ENCODE data around the gene USB1.

Gene USB1

DNA sequence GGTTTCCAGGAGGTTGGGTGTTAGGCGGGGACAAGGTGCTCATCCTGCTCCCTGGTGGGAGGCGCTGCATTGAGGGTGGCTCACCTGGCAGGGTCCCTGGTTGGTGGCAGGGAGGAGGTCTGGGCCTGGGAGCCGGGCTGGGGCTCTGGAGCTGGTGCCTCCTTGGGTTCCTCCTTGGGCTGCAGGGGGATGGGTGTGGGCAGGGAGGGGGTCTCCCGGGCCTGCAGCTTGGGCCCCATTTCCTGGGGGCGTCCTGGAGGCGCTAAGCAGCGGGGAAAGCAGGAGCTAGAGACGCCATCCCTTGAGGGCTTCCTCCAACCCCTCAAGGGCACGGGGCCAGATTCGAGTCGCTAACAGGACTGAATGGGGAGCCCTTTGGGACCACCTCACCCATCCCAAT is 41.4 kb upstream of the USB1 start:
- H3K27ac ChIP-seq (ENCODE audit: low read length): no peak overlapping the region
- no peaks in the 10 kb centered on the region for H3K27me3 ChIP-seq (ENCODE audit: control insufficient read depth in 1 of 2, insufficient read depth in 2 of 2, low read length in 2 of 2)
- H3K4me1 ChIP-seq (ENCODE audit: control insufficient read depth, insufficient read depth, low read length): no peaks in the 10 kb centered on the region
- H3K9ac ChIP-seq (ENCODE audit: low read length in 2 of 2): no peak overlapping the region
- H3K4me3 ChIP-seq (ENCODE audit: low read length in 2 of 2): no peak overlapping the region
- no peaks in the 10 kb centered on the region for H3K36me3 ChIP-seq (ENCODE audit: control insufficient read depth in 2 of 2, insufficient read depth in 2 of 2, low read length in 2 of 2)
- no peaks in the 10 kb centered on the region for H3K9me3 ChIP-seq (ENCODE audit: control insufficient read depth in 2 of 2, low read length in 2 of 2)

DNA sequence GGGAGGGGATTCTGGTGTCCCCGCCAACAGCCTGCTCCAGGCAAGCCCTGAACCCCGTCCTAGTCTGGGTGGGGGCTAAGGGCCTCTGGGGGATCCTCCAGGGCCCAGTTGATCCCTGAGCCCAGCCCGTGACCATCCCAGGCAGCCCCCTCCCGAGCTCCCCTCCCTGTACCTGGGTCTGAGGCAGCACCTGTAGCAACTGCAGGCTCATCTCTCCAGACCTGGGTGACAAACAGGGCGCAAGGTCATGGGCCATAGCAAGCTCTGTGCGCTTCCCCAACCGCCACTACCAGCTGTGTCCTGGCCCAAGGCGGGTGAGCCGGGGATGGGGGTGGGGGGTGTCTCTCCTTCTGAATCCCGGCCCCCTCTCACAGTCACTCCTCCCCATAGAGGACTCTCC is 40.9 kb upstream of the USB1 start:
- Histone ChIP-seq H3K4me3 (ENCODE audit: low read length in 2 of 2) (no peak overlapping the region), H3K9me3 (ENCODE audit: control insufficient read depth in 2 of 2, low read length in 2 of 2) (no peaks in the 10 kb centered on the region), H3K36me3 (ENCODE audit: control insufficient read depth in 2 of 2, insufficient read depth in 2 of 2, low read length in 2 of 2) (no peaks in the 10 kb centered on the region), H3K4me1 (ENCODE audit: control insufficient read depth, insufficient read depth, low read length) (no peaks in the 10 kb centered on the region), H3K9ac (ENCODE audit: low read length in 2 of 2) (no peak overlapping the region), H3K27me3 (ENCODE audit: control insufficient read depth in 1 of 2, insufficient read depth in 2 of 2, low read length in 2 of 2) (no peaks in the 10 kb centered on the region), H3K27ac (ENCODE audit: low read length) (no peak overlapping the region)

DNA sequence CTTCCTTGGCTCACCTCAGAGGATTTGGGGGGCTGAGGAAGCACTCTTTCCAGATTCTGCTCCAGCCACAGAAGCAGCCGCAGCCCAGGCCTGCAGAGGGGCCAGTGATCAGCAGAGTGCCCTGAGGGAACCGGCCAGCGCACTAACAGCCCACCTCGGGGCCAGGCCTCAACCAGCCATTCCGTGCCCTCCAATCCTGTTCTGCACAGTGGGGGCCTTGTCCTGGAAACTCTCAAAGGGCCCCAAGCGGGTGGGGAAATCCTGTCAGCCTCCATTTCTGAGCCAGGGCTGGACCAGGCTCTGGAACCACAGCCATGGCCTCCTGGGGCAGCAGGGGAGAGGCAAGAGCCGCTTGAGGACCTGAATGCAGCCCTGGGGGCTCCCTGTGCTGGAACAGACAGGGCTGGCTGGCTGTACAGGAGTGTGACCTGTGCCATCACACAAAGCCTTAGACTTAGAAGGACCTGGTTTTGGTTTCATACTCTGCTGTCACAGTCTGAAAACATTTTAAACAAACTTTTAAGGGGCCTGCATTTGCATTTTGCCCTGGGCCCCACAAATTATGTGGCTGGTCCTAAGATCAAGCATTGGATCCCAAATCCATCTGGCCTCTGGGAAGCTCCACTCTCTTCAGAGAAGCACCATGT is 40.3 kb upstream of the USB1 start:
- Histone ChIP-seq H3K27ac (ENCODE audit: low read length) (no peak overlapping the region), H3K4me1 (ENCODE audit: control insufficient read depth, insufficient read depth, low read length) (no peaks in the 10 kb centered on the region), H3K9ac (ENCODE audit: low read length in 2 of 2) (no peak overlapping the region), H3K36me3 (ENCODE audit: control insufficient read depth in 2 of 2, insufficient read depth in 2 of 2, low read length in 2 of 2) (no peaks in the 10 kb centered on the region), H3K4me3 (ENCODE audit: low read length in 2 of 2) (no peak overlapping the region), H3K9me3 (ENCODE audit: control insufficient read depth in 2 of 2, low read length in 2 of 2) (no peaks in the 10 kb centered on the region), H3K27me3 (ENCODE audit: control insufficient read depth in 1 of 2, insufficient read depth in 2 of 2, low read length in 2 of 2) (no peaks in the 10 kb centered on the region)

DNA sequence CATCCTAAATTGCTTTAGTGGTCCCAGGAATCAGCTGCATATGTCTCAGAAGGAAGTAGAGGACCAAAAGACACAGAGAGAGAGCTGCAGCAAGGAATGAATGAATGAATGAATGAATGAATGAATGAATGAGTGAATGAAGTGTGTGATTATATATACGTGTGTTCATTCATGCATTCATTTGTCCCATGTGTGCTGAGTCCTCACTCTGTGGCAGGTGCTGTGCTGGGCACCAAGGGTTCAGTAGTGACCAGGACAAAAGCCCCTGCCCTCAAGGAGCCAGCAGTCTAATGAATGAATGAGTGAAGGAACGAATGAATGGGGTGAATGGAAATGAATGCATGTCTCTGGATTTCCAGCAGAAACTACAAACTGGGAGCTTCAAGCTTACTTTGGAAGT is 39.7 kb upstream of the USB1 start:
- H3K27me3 ChIP-seq (ENCODE audit: control insufficient read depth in 1 of 2, insufficient read depth in 2 of 2, low read length in 2 of 2): no peaks in the 10 kb centered on the region
- no peak overlapping the region for H3K9ac ChIP-seq (ENCODE audit: low read length in 2 of 2)
- no peak overlapping the region for H3K4me3 ChIP-seq (ENCODE audit: low read length in 2 of 2)
- H3K4me1 ChIP-seq (ENCODE audit: control insufficient read depth, insufficient read depth, low read length): no peaks in the 10 kb centered on the region
- no peaks in the 10 kb centered on the region for H3K36me3 ChIP-seq (ENCODE audit: control insufficient read depth in 2 of 2, insufficient read depth in 2 of 2, low read length in 2 of 2)
- no peaks in the 10 kb centered on the region for H3K9me3 ChIP-seq (ENCODE audit: control insufficient read depth in 2 of 2, low read length in 2 of 2)
- H3K27ac ChIP-seq (ENCODE audit: low read length): no peak overlapping the region

DNA sequence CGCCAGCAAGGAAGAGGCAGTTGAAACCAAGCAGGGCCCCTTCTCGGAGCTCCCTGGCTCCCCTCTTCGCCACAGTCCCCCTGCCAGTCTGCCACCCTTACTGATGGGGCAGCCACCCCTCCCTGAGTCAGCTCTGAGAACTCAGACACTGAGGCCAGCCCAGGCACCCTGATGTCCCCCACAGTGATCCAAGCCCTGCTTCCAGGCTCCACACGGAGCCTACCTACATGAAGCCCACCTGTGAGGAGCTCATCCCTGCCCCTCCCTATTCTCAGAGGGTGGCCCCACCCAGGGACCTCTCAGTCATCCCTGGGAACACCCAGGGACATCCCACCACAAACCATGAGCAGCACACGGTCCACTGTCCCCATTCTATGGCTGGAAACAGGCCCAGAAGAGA is 39.2 kb upstream of the USB1 start:
- no peaks in the 10 kb centered on the region for H3K4me1 ChIP-seq (ENCODE audit: control insufficient read depth, insufficient read depth, low read length)
- H3K4me3 ChIP-seq (ENCODE audit: low read length in 2 of 2): no peak overlapping the region
- H3K27me3 ChIP-seq (ENCODE audit: control insufficient read depth in 1 of 2, insufficient read depth in 2 of 2, low read length in 2 of 2): no peaks in the 10 kb centered on the region
- no peaks in the 10 kb centered on the region for H3K9me3 ChIP-seq (ENCODE audit: control insufficient read depth in 2 of 2, low read length in 2 of 2)
- no peak overlapping the region for H3K27ac ChIP-seq (ENCODE audit: low read length)
- H3K9ac ChIP-seq (ENCODE audit: low read length in 2 of 2): no peak overlapping the region
- no peaks in the 10 kb centered on the region for H3K36me3 ChIP-seq (ENCODE audit: control insufficient read depth in 2 of 2, insufficient read depth in 2 of 2, low read length in 2 of 2)

DNA sequence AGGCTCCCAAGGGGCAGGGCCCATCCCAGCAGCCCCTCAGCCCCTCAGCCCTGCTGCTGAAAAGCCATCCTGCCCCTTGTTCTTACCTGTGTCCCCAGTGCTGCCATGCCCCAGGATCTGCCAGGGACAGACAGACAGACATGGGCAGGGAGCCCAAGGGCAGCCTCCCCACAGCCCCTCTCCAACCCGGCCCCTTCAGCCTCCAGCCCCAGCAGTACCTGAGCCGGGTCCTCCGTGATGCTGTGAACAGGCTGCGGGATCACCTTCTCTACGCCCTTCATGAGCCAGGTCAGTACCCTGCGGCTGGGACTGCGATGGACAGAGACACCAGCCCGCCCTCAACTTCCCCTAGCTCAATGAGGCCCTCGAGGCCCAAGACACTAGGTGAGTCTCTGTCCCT is 38.5 kb upstream of the USB1 start:
- Histone ChIP-seq H3K27me3 (ENCODE audit: control insufficient read depth in 1 of 2, insufficient read depth in 2 of 2, low read length in 2 of 2) (no peaks in the 10 kb centered on the region), H3K36me3 (ENCODE audit: control insufficient read depth in 2 of 2, insufficient read depth in 2 of 2, low read length in 2 of 2) (no peaks in the 10 kb centered on the region), H3K27ac (ENCODE audit: low read length) (no peak overlapping the region), H3K4me3 (ENCODE audit: low read length in 2 of 2) (no peak overlapping the region), H3K9me3 (ENCODE audit: control insufficient read depth in 2 of 2, low read length in 2 of 2) (no peaks in the 10 kb centered on the region), H3K9ac (ENCODE audit: low read length in 2 of 2) (no peak overlapping the region), H3K4me1 (ENCODE audit: control insufficient read depth, insufficient read depth, low read length) (no peaks in the 10 kb centered on the region)

DNA sequence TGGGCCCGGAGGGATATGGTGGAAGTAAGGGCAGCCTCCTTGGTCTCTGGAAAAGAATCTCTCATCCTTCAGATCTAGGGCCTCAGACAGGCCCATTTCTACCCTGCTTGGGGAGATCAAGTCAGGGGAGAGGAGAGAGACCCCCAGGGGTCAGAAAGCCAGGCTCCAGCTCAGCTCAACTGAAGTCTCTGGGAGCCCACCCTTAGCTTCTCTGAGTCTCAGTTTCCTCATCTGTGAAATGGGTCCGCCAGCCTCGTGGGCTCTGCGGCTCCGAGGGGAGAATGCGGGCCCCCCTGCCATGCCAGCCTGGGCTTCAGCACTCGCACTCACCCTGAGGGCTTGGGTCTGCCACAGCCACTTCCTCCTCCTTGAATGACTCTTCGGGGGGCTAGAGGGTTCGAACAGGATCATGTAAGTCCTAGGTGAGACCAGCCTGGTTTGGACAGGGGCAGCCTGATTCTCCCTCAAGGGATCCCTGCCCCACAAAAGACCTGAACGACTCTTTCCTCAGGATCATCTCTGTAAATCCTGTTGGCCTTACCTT is 37.0 kb upstream of the USB1 start:
- no peak overlapping the region for H3K4me3 ChIP-seq (ENCODE audit: low read length in 2 of 2)
- no peaks in the 10 kb centered on the region for H3K4me1 ChIP-seq (ENCODE audit: control insufficient read depth, insufficient read depth, low read length)
- no peaks in the 10 kb centered on the region for H3K9me3 ChIP-seq (ENCODE audit: control insufficient read depth in 2 of 2, low read length in 2 of 2)
- no peak overlapping the region for H3K9ac ChIP-seq (ENCODE audit: low read length in 2 of 2)
- H3K27me3 ChIP-seq (ENCODE audit: control insufficient read depth in 1 of 2, insufficient read depth in 2 of 2, low read length in 2 of 2): no peaks in the 10 kb centered on the region
- H3K36me3 ChIP-seq (ENCODE audit: control insufficient read depth in 2 of 2, insufficient read depth in 2 of 2, low read length in 2 of 2): no peaks in the 10 kb centered on the region
- H3K27ac ChIP-seq (ENCODE audit: low read length): no peak overlapping the region

DNA sequence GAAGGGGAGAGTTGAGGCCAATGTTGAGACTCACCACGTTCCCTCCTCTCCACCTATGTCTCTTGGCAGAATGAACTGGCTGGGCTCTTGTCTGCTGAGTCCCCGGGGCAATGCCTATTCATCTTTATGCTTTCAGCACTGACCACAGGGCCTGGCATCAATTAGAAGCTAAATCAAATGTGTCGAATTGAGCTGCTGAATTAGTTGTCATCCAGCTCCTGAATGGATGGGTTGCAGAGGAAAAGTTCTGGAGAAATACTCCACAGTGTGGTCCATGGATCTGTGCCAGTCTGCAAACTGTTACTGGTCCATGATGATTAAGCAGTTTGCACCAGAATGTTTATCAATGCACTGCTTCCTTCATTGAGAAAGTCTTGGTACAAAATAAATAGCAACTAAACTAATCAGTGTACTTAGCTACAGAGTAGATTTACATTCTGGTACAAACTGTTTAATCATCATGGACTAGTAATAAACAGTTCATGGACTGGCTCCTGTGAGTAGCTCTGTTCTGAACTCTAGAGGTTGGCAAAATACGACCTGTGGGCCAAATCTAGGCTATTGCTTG is 34.9 kb upstream of the USB1 start:
- no peak overlapping the region for H3K4me3 ChIP-seq (ENCODE audit: low read length in 2 of 2)
- no peaks in the 10 kb centered on the region for H3K36me3 ChIP-seq (ENCODE audit: control insufficient read depth in 2 of 2, insufficient read depth in 2 of 2, low read length in 2 of 2)
- H3K9ac ChIP-seq (ENCODE audit: low read length in 2 of 2): no peak overlapping the region
- H3K27ac ChIP-seq (ENCODE audit: low read length): no peak overlapping the region
- no peaks in the 10 kb centered on the region for H3K4me1 ChIP-seq (ENCODE audit: control insufficient read depth, insufficient read depth, low read length)
- H3K27me3 ChIP-seq (ENCODE audit: control insufficient read depth in 1 of 2, insufficient read depth in 2 of 2, low read length in 2 of 2): no peaks in the 10 kb centered on the region
- no peaks in the 10 kb centered on the region for H3K9me3 ChIP-seq (ENCODE audit: control insufficient read depth in 2 of 2, low read length in 2 of 2)

DNA sequence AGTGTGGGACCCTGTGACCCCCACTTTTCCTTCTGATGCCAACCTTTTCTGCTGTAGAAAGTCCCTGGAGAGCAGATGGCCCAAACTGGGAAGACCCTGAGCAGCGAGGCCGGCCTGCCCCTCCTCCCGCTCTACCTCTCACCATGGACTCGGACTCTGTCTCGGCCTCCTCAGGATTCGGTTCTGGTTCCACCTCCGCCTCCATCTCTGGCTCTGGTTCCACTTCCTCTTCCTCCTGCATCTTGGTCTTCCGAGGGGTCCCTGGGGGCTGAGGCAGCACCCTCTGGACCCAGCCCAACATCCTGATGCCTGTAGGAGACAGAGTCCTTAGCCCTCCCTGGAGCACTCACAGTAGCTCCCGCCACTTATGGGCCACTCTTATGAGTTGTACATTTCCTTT is 34.2 kb upstream of the USB1 start:
- Histone ChIP-seq H3K27ac (ENCODE audit: low read length) (no peak overlapping the region), H3K27me3 (ENCODE audit: control insufficient read depth in 1 of 2, insufficient read depth in 2 of 2, low read length in 2 of 2) (no peaks in the 10 kb centered on the region), H3K4me1 (ENCODE audit: control insufficient read depth, insufficient read depth, low read length) (no peaks in the 10 kb centered on the region), H3K36me3 (ENCODE audit: control insufficient read depth in 2 of 2, insufficient read depth in 2 of 2, low read length in 2 of 2) (no peaks in the 10 kb centered on the region), H3K9me3 (ENCODE audit: control insufficient read depth in 2 of 2, low read length in 2 of 2) (no peaks in the 10 kb centered on the region), H3K4me3 (ENCODE audit: low read length in 2 of 2) (no peak overlapping the region), H3K9ac (ENCODE audit: low read length in 2 of 2) (no peak overlapping the region)

DNA sequence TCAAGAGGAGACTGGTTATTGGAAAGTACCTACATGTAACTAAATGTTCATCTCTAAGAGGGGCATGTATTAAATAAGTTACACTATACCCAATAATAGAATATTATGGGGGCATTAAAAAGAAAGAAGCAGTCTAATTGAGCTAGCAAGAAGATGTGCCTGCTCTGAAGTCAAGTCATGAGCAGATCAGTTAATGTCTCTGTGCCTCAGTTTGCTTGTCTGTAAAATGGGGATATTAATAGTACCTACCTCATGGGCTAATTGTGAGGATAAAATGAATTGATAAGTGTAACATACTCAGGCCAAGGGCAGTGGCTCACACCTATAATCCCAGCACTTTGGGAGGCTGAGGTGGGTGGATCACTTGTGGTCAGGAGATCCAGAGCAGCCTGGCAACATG is 33.3 kb upstream of the USB1 start:
- Histone ChIP-seq H3K9ac (ENCODE audit: low read length in 2 of 2) (no peak overlapping the region), H3K36me3 (ENCODE audit: control insufficient read depth in 2 of 2, insufficient read depth in 2 of 2, low read length in 2 of 2) (no peaks in the 10 kb centered on the region), H3K4me3 (ENCODE audit: low read length in 2 of 2) (no peak overlapping the region), H3K9me3 (ENCODE audit: control insufficient read depth in 2 of 2, low read length in 2 of 2) (no peaks in the 10 kb centered on the region), H3K27me3 (ENCODE audit: control insufficient read depth in 1 of 2, insufficient read depth in 2 of 2, low read length in 2 of 2) (no peaks in the 10 kb centered on the region), H3K27ac (ENCODE audit: low read length) (no peak overlapping the region), H3K4me1 (ENCODE audit: control insufficient read depth, insufficient read depth, low read length) (no peaks in the 10 kb centered on the region)

DNA sequence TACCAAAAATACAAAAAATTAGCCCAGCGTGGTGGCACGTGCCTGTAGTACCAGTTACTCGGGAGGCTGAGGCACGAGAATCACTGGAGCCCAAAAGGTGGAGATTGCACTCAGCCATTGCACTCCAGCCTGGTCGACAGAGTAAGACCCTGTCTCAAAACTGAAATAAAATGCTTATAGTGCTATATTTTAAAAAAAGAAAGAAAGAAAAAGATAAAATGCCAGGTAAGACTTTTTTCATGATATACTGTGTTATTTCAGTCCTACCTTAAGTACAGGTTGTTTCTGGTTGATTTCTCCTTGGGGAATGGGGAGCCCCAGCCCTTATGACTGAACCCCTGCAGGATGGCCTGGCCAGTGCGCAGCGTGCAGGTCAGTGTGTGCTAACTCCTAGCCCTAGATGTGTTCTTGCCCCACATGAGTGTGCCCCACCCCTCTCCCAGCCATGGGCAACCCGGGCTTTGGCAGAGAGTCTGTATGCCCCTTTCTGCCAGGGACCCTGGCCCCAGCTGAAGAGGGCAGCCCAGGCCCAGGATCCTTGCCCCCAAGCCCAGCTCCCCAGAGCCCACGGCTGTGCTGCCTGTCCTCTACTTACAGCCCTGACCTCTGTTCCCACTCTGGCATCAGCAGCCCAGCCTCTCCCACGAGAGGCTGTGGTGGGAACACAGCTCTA is 31.6 kb upstream of the USB1 start:
- Histone ChIP-seq H3K36me3 (ENCODE audit: control insufficient read depth in 2 of 2, insufficient read depth in 2 of 2, low read length in 2 of 2) (no peaks in the 10 kb centered on the region), H3K27me3 (ENCODE audit: control insufficient read depth in 1 of 2, insufficient read depth in 2 of 2, low read length in 2 of 2) (no peaks in the 10 kb centered on the region), H3K4me1 (ENCODE audit: control insufficient read depth, insufficient read depth, low read length) (no peaks in the 10 kb centered on the region), H3K27ac (ENCODE audit: low read length) (no peak overlapping the region), H3K9ac (ENCODE audit: low read length in 2 of 2) (no peak overlapping the region), H3K9me3 (ENCODE audit: control insufficient read depth in 2 of 2, low read length in 2 of 2) (no peaks in the 10 kb centered on the region), H3K4me3 (ENCODE audit: low read length in 2 of 2) (no peak overlapping the region)

Data from stomach smooth muscle (tissue), 2 donors.